ENCODE data around the gene FDX1. TPM values are rescaled to one million over a fixed set of nuclear protein-coding genes. Genes with fewer than 3 reads are reported as not detected.

The FDX1 gene
- total RNA-seq, 1 donor from 2014 or later: 9.7 TPM

DNA sequence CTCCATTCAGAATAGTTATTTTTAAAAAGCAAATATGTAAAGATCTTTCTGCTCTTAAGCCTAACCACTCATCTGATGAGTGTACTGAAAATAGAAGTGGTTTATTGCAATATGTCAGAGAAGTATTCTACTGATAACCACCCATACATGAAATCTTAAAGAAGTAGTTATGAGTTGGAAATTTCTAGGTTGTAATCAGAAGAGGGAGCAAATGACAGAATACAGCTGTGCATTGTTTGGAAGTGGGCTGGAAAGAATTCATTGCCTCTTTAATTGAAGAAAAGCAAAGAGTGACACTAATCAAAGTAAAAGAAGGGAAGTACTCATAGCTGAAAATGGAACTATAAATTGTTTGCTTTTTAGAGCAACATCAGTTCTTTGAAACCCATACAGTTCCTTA lies 39.4 kb downstream of the FDX1 start:
- H3K27me3 Mint-ChIP-seq (ENCODE audit: low read depth): no peaks in the 10 kb centered on the region
- TF ChIP-seq CTCF (IDR thresholded peaks at IDR 0.05; ENCODE audit: unreplicated experiment): no peak
- H3K27ac Mint-ChIP-seq: no peak overlapping the region
- H3K36me3 Mint-ChIP-seq: peaks cover 4% of the 10 kb centered on the region
- H3K4me3 Mint-ChIP-seq: no peak overlapping the region
- peaks cover 4% of the 10 kb centered on the region for H3K9me3 Mint-ChIP-seq
- DNase-seq (ENCODE audit: low spot score in 2 of 2, unreplicated experiment in 2 of 2): no peak
- H3K4me1 Mint-ChIP-seq: peaks cover 3% of the 10 kb centered on the region

DNA sequence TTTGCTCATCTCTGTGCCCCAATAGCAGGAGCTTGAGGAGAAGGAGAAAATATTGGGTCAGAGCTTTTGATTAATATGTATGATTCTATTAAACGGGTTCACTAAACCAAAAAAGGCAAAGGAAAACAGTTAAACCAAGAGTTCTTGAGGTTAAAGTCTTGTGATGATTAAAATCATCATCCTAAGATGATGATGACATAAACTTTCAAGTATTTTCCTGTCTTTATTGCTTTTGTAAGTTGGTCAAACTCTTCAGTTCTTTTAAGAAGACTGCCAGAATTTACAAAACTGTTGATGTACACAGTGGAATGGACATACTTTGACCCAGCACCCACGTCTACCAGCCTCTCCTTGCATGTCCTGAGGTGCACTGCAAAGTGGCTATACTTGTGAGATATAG lies 41.0 kb downstream of the FDX1 start:
- Mint-ChIP-seq H3K36me3 (peaks cover 4% of the 10 kb centered on the region), H3K9me3 (peaks cover 4% of the 10 kb centered on the region), H3K4me1 (peaks cover 10% of the 10 kb centered on the region), H3K4me3 (no peak overlapping the region), H3K27ac (no peak overlapping the region), H3K27me3 (ENCODE audit: low read depth) (no peaks in the 10 kb centered on the region)
- TF ChIP-seq CTCF (IDR thresholded peaks at IDR 0.05; ENCODE audit: unreplicated experiment): no peak
- DNase-seq (ENCODE audit: low spot score in 2 of 2, unreplicated experiment in 2 of 2): no peak

DNA sequence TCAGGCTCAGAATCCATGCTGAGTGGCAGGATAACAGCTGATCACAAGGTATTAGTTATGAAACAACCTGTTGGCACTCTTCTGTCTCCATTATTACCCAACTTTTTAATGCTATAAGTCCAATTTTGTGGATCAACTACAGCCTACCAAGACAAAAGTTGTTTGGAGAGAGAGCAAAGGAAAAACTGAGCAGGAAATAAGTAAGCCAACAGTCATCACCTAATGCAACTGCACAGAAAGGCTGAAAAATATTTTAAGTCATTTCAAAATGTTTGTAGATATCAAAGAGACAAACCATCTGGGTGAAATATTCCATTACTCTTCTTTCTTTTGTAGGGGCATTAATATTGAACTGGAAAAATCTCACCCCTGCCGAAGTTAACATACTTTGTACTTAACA lies 41.6 kb downstream of the FDX1 start:
- Mint-ChIP-seq H3K36me3 (peaks cover 4% of the 10 kb centered on the region), H3K27me3 (ENCODE audit: low read depth) (no peaks in the 10 kb centered on the region), H3K4me3 (no peak overlapping the region), H3K4me1 (peaks cover 15% of the 10 kb centered on the region), H3K27ac (no peak overlapping the region), H3K9me3 (peaks cover 4% of the 10 kb centered on the region)
- no peak for TF ChIP-seq CTCF (IDR thresholded peaks at IDR 0.05; ENCODE audit: unreplicated experiment)
- DNase-seq (ENCODE audit: low spot score in 2 of 2, unreplicated experiment in 2 of 2): no peak

DNA sequence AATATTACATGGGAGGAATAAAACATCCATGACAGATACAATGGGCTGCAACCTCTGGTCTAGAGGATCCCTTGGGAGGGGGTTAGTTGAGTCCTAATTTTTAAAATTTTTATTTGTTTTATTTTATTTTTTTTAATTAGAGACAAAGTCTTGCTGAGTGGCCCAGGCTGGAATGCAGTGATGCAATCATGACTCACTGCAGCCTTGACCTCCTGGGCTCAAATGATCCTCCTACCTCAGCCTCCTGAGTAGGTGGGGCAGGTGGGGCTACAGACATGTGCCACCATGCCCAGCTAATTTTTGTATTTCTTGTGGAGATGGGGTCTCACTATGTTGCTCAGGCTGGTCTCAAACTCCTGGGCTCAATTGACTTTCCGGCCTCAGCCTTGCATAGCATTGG lies 43.1 kb downstream of the FDX1 start:
- no peak for DNase-seq (ENCODE audit: low spot score in 2 of 2, unreplicated experiment in 2 of 2)
- peaks cover 4% of the 10 kb centered on the region for H3K36me3 Mint-ChIP-seq

DNA sequence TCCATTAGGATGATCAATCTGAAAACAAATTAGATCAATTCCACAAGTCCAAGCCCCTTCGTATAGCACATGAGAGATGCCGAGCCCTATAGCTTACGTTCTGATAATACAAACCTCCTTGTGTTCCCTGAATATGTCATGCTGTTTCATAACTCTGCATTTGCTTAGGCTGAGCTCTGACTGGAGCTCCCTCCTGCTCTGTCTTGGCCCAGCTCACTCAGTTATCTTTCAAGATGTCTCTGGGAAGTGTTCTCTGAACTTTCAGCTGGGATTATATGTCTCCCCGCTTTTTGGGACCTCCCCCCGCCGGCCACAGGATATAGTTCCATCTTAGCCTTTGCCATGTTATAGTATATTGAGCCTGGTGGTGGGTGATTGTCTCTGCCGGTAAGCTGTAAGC lies 44.0 kb downstream of the FDX1 start:
- peaks cover 15% of the 10 kb centered on the region for H3K4me1 Mint-ChIP-seq
- H3K4me3 Mint-ChIP-seq: no peak overlapping the region
- H3K27ac Mint-ChIP-seq: peak overlapping the region; percentile 21
- TF ChIP-seq CTCF (IDR thresholded peaks at IDR 0.05; ENCODE audit: unreplicated experiment): no peak
- H3K36me3 Mint-ChIP-seq: peaks cover 4% of the 10 kb centered on the region
- H3K9me3 Mint-ChIP-seq: peaks cover 4% of the 10 kb centered on the region
- no peaks in the 10 kb centered on the region for H3K27me3 Mint-ChIP-seq (ENCODE audit: low read depth)
- no peak for DNase-seq (ENCODE audit: low spot score in 2 of 2, unreplicated experiment in 2 of 2)

More for the DNA sequence above, 43.1 kb downstream of the FDX1 start:
- H3K27ac Mint-ChIP-seq: no peak overlapping the region
- H3K4me3 Mint-ChIP-seq: no peak overlapping the region
- no peak for TF ChIP-seq CTCF (IDR thresholded peaks at IDR 0.05; ENCODE audit: unreplicated experiment)
- peaks cover 4% of the 10 kb centered on the region for H3K9me3 Mint-ChIP-seq
- no peaks in the 10 kb centered on the region for H3K27me3 Mint-ChIP-seq (ENCODE audit: low read depth)
- peaks cover 15% of the 10 kb centered on the region for H3K4me1 Mint-ChIP-seq

- H3K27ac Mint-ChIP-seq: no peak overlapping the region
- no peaks in the 10 kb centered on the region for H3K9me3 Mint-ChIP-seq
- peaks cover 20% of the 10 kb centered on the region for H3K4me1 Mint-ChIP-seq
- H3K4me3 Mint-ChIP-seq: no peak overlapping the region
- H3K27me3 Mint-ChIP-seq (ENCODE audit: low read depth): no peaks in the 10 kb centered on the region
- no peak for DNase-seq (ENCODE audit: low spot score in 2 of 2, unreplicated experiment in 2 of 2)
- TF ChIP-seq CTCF (IDR thresholded peaks at IDR 0.05; ENCODE audit: unreplicated experiment): no peak
- H3K36me3 Mint-ChIP-seq: no peaks in the 10 kb centered on the region
Observed at GRCh38 chr11:110474578-110474977, 44.8 kb downstream of the FDX1 start.
